Measurements from ENCODE around the gene OR2C3. TPM values are rescaled to one million over a fixed set of nuclear protein-coding genes. Genes with fewer than 3 reads are reported as not detected.

OR2C3 gene
- total RNA-seq (2014; rRNA removed; shearing (Covaris generic)) = not detected in 2 replicates

GRCh38 chr1:247536340-247536739, at the start of gene OR2C3:
TSS of gene OR2C3 (minus strand) at chr1:247536440. CDS start at chr1:247532511, 3,929 bp downstream.

GRCh38 chr1:247548769-247549182, 12.5 kb upstream of the OR2C3 start, which contains the start of gene GCSAML:
TSS of gene GCSAML (plus strand) at chr1:247549134. CDS start at chr1:247549192, 58 bp downstream.

Other genes starting within 250 kb of the OR2C3 start
- 57.7 and 60.7 TPM in 2 replicates for gene ZNF496, start 204.6 kb downstream of the OR2C3 start, total RNA-seq (2014; rRNA removed; shearing (Covaris generic))
- gene NLRP3, start 120.3 kb downstream of the OR2C3 start, total RNA-seq (2014; rRNA removed; shearing (Covaris generic)) = 0.53 and 2.0 TPM in 2 replicates
- not detected in 2 replicates for gene OR2B11, start 78.3 kb downstream of the OR2C3 start, total RNA-seq (2014; rRNA removed; shearing (Covaris generic))
- gene GCSAML, start 12.7 kb upstream of the OR2C3 start, total RNA-seq (2014; rRNA removed; shearing (Covaris generic)) = not detected in 2 replicates
- gene OR2G2, start 51.9 kb upstream of the OR2C3 start, total RNA-seq (2014; rRNA removed; shearing (Covaris generic)) = not detected in 2 replicates
- not detected in 2 replicates for gene OR2G3, start 69.1 kb upstream of the OR2C3 start, total RNA-seq (2014; rRNA removed; shearing (Covaris generic))
- gene OR13G1, start 143.3 kb upstream of the OR2C3 start, total RNA-seq (2014; rRNA removed; shearing (Covaris generic)) = not detected in 2 replicates
- gene OR6F1, start 180.2 kb upstream of the OR2C3 start, total RNA-seq (2014; rRNA removed; shearing (Covaris generic)) = not detected in 2 replicates
- gene OR14K1, start 202.2 kb upstream of the OR2C3 start, total RNA-seq (2014; rRNA removed; shearing (Covaris generic)) = not detected in 2 replicates
- gene OR14A2, start 211.7 kb upstream of the OR2C3 start, total RNA-seq (2014; rRNA removed; shearing (Covaris generic)) = not detected in 2 replicates
- gene OR1C1, start 224.1 kb upstream of the OR2C3 start, total RNA-seq (2014; rRNA removed; shearing (Covaris generic)) = not detected in 2 replicates